NB4 (cell line): ENCODE data around the gene TMEM38A.

Source experiments
- DNase-seq: peaks from one replicate; pipeline ENCODE4 v3.0.0; 2010; ENCODE audit warnings: low read depth
- H3K4me3 ChIP-seq: one replicate; pipeline ENCODE4 v1.5.1; 2011; ENCODE audit warnings: mild to moderate bottlenecking, low read depth, low read length, moderate library complexity
- MYC ChIP-seq: IDR thresholded peaks from 2 replicates; pipeline ENCODE4 v1.6.1; 2011; ENCODE audit warnings: low read depth, low read length
- POLR2A ChIP-seq: IDR thresholded peaks from 2 replicates; pipeline ENCODE4 v1.6.1; 2011; ENCODE audit warnings: mild to moderate bottlenecking; ENCODE audit not compliant: insufficient read length; ENCODE audit errors: extremely low read depth
- TF ChIP-seq, protein P1 (sequence below): IDR thresholded peaks from 2 replicates; pipeline ENCODE4 v1.6.1; 2011; ENCODE audit warnings: low read depth, low read length
- TF ChIP-seq, protein P2 (sequence below): IDR thresholded peaks from one replicate; pipeline ENCODE4 v1.5.1; 2012; ENCODE audit warnings: low read depth, low read length

TMEM38A gene

DNA sequence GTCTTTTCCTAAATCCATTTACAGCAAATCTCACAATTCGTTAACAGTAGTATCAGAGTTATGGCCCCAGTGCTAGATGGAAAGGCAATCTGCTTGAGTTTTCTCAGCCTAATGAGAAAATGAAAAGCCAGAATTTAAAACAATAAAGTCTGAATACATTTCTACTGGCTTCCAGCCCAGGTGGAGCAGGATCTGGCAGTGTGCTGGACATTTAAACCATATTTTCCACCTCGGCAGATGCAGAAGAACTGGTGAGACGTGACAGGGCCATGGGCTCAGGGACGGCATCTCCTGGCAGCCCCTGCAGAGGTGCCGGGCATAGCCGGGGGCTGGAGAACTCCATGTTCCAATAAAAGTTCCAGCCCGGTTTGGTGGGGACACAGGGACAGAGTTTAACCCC is 8.1 kb upstream of the TMEM38A start:
- no peak for DNase-seq
- TF ChIP-seq, protein P1, sequence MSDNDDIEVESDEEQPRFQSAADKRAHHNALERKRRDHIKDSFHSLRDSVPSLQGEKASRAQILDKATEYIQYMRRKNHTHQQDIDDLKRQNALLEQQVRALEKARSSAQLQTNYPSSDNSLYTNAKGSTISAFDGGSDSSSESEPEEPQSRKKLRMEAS = no peak
- TF ChIP-seq POLR2A (no peak), MYC (no peak)
- TF ChIP-seq, protein P2, sequence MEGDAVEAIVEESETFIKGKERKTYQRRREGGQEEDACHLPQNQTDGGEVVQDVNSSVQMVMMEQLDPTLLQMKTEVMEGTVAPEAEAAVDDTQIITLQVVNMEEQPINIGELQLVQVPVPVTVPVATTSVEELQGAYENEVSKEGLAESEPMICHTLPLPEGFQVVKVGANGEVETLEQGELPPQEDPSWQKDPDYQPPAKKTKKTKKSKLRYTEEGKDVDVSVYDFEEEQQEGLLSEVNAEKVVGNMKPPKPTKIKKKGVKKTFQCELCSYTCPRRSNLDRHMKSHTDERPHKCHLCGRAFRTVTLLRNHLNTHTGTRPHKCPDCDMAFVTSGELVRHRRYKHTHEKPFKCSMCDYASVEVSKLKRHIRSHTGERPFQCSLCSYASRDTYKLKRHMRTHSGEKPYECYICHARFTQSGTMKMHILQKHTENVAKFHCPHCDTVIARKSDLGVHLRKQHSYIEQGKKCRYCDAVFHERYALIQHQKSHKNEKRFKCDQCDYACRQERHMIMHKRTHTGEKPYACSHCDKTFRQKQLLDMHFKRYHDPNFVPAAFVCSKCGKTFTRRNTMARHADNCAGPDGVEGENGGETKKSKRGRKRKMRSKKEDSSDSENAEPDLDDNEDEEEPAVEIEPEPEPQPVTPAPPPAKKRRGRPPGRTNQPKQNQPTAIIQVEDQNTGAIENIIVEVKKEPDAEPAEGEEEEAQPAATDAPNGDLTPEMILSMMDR = no peak
- no peak overlapping the region for H3K4me3 ChIP-seq

DNA sequence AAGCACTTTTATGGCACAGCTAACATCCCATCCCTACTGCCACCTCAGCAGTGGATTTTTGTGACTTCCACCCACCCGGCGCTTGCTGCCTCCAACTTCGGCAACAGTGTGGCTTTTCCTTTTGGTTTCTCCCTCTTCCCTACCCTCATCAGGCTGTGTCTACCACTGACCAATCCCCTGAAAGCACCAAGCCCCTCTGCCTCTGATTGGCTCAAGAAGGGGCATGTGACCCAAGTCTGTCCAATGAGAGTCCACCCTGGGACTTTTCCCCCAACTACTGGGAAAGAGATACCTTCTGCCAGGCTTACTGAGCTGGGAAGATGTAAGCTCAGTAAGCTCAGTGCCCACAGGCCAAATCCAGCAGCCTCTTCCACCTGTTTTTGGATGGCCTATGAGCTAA is 6.8 kb upstream of the TMEM38A start:
- TF ChIP-seq, protein P2 = no peak
- TF ChIP-seq, protein P1 = 0 out of 2 replicates have a peak, but pooled peaks have one; percentile 35
- TF ChIP-seq POLR2A (no peak), MYC (no peak)
- DNase-seq = peak; percentile 30
- H3K4me3 ChIP-seq = no peak overlapping the region

DNA sequence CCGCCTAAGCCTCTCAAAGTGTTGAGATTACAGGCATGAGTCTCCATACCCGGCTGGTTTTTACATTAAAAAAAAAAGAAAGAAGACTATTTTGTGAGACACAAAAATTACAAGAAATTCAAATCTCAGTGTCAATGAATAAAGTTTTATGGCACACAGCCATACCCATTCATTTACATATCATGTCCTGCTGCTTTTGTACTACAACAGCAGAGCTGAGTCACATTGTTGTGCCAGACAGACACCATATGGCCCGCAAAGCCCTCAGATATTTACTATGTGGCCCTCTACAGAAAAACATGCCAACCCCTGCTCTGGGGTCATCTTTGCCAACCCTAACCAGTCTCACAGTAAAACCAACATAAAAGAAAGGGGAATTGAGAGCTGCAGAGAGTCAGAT is 6.3 kb upstream of the TMEM38A start:
- TF ChIP-seq, protein P2 = no peak
- TF ChIP-seq POLR2A = no peak
- no peak for DNase-seq
- no peak overlapping the region for H3K4me3 ChIP-seq

DNA sequence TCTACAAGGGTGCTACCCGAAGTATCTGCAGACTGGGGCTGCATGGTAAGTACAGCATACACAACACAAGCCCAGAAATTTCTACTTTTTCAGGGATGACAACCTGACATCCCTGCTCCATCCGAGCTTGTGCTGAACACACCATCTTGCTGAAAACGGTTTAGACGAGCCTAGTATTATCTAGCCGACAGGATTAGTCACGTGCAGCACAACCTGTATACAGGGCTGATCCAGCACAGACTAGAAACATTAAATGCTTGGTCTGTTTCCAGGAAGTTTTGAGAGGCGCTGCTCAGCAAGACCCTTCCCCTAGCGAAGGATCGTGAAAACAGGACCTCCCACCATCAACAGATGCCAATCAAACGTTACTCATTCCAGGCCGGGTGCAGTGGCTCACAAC is 5.2 kb upstream of the TMEM38A start:
- H3K4me3 ChIP-seq = no peak overlapping the region
- TF ChIP-seq, protein P2 = no peak
- TF ChIP-seq MYC (no peak), POLR2A (no peak)
- TF ChIP-seq, protein P1 = no peak
- DNase-seq = no peak

DNA sequence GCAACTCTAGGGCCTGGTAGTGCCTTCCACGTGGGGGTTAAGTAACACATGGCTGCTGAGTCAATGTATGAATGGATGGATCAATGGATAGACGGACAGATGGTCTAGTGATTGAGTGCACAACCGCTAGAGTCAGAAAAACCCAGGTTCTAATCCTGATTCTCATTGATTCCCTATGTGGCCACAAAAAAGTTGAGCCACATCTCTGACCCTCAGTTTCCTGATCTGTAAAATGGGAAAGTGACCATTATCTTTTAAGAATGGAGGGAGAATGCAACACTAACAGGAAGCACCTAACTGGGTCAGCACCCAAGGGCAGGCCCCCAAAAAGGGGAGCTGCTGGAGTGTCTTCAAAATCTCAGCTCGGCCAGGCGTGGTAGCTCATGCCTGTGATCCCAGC is 3.6 kb upstream of the TMEM38A start:
- TF ChIP-seq, protein P2 = no peak
- TF ChIP-seq POLR2A (no peak), MYC (no peak)
- TF ChIP-seq, protein P1 = no peak
- no peak for DNase-seq
- H3K4me3 ChIP-seq = no peak overlapping the region

DNA sequence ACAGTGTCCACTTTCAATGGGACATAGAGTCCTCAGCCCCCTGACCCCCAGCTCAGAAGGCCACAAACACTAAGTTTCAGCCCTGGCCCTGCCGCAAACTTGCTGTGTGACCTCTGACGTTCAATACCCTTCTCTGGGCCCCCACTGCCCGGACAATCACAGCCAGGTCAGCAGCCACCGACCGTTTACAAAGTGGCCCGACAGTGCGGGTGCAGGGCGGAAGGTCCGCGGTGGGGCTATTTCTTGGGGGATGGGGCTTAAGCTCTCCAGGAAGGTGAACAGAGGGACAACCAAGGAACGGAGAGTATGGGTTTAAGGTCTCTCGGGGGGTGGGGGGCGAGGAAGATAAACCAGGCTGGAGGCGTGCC is 1.5 kb upstream of the TMEM38A start:
- no peak for DNase-seq
- TF ChIP-seq MYC (no peak), POLR2A (no peak)
- TF ChIP-seq, protein P2 = no peak
- TF ChIP-seq, protein P1 = no peak
- peak overlapping the region; percentile 87 for H3K4me3 ChIP-seq
